C4-2B (cell line): Measurements from ENCODE around the gene TANC2.

ENCODE experiments used
- ZFX ChIP-seq: fragments of 450-650 bp; IDR thresholded peaks from 2 replicates; pipeline ENCODE4 v1.6.1; 2017
- TF ChIP-seq, protein P1 (sequence below): fragments of 450-650 bp; conservative IDR thresholded peaks from 2 replicates; pipeline ENCODE4 v1.5.1; 2017; ENCODE audit warnings: mild to moderate bottlenecking

DNA sequence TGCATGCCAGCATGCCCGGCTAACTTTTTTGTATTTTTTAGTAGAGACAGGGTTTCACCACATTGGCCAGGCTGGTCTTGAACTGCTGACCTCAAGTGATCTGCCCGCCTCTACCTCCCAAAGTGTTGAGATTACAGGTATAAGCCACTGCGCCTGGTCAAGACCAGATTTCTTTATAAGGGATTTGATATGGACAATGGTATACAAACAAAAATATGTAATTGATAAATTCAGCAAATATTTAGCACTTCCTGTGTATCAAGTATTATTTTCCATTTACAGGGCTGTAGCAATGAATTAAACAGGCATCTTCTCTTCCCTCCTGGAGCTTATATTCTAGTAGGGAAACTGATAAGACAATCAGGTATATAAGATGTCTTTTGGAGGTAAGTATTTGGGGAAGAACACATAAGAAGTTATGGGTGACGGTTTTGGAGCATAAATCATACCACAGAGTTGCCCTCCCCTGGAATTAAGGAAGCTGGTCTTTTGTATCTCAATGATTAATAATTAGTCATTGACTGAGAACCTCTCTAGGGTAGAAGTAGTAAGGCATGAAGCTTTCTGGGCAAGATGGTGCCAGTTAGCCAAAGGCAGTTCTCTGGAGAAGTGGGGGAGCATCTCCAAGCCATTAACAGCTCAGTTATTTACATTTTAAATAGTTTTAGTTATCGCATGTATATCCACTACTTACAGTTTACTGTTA, 35.8 kb downstream of the TANC2 start:
- TF ChIP-seq, protein P1, sequence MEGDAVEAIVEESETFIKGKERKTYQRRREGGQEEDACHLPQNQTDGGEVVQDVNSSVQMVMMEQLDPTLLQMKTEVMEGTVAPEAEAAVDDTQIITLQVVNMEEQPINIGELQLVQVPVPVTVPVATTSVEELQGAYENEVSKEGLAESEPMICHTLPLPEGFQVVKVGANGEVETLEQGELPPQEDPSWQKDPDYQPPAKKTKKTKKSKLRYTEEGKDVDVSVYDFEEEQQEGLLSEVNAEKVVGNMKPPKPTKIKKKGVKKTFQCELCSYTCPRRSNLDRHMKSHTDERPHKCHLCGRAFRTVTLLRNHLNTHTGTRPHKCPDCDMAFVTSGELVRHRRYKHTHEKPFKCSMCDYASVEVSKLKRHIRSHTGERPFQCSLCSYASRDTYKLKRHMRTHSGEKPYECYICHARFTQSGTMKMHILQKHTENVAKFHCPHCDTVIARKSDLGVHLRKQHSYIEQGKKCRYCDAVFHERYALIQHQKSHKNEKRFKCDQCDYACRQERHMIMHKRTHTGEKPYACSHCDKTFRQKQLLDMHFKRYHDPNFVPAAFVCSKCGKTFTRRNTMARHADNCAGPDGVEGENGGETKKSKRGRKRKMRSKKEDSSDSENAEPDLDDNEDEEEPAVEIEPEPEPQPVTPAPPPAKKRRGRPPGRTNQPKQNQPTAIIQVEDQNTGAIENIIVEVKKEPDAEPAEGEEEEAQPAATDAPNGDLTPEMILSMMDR, result no peak
- no peak for TF ChIP-seq ZFX
